Measurements from ENCODE around the gene DNAH9.

The DNAH9 gene

DNA sequence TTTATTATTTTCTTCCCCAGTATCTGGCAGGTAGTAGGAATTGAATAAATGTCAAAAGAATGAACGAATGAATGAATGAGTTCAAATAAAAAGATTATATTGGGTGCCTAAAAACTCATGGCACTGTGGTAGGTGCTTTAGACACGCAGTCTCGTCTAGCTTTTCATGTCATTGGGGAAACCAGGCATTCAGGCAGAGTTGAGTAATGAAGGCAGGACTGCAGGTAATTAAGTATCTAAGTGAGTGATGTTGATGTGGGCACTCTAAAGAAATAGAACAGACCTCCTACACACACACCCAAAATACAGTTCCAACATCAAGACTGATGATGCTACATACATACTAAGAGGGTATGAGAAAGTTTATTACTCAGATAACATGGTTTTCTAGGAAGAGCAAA lies 302.4 kb downstream of the DNAH9 start:
- Histone ChIP-seq H3K79me2 (ENCODE audit: insufficient read depth, low read length) (no peaks in the 10 kb centered on the region), H3K27ac (ENCODE audit: low read length) (no peak overlapping the region), H3K36me3 (ENCODE audit: insufficient read depth, low read length) (no peaks in the 10 kb centered on the region), H4K20me1 (ENCODE audit: insufficient read depth, low read length) (no peaks in the 10 kb centered on the region), H3K27me3 (ENCODE audit: insufficient read depth, low read length, poor library complexity) (no peaks in the 10 kb centered on the region), H3K4me2 (ENCODE audit: insufficient read depth, low read length) (no peak overlapping the region), H2AFZ (ENCODE audit: low read depth, low read length) (no peak overlapping the region), H3K9me3 (ENCODE audit: insufficient read depth, low read length, severe bottlenecking) (no peaks in the 10 kb centered on the region), H3K4me3 (ENCODE audit: low read depth in 1 of 2, low read length in 2 of 2) (no peak overlapping the region), H3K4me1 (ENCODE audit: insufficient read depth, low read length) (no peaks in the 10 kb centered on the region), H3K9ac (ENCODE audit: low read depth, low read length) (no peak overlapping the region)
- TF ChIP-seq EZH2 (IDR thresholded peaks at IDR 0.05; ENCODE audit: borderline replicate concordance, low read depth, low read length, severe bottlenecking) = no peak
- TF ChIP-seq, protein P1, sequence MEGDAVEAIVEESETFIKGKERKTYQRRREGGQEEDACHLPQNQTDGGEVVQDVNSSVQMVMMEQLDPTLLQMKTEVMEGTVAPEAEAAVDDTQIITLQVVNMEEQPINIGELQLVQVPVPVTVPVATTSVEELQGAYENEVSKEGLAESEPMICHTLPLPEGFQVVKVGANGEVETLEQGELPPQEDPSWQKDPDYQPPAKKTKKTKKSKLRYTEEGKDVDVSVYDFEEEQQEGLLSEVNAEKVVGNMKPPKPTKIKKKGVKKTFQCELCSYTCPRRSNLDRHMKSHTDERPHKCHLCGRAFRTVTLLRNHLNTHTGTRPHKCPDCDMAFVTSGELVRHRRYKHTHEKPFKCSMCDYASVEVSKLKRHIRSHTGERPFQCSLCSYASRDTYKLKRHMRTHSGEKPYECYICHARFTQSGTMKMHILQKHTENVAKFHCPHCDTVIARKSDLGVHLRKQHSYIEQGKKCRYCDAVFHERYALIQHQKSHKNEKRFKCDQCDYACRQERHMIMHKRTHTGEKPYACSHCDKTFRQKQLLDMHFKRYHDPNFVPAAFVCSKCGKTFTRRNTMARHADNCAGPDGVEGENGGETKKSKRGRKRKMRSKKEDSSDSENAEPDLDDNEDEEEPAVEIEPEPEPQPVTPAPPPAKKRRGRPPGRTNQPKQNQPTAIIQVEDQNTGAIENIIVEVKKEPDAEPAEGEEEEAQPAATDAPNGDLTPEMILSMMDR (IDR thresholded peaks at IDR 0.05; ENCODE audit: borderline replicate concordance, extremely low read depth, low read length, poor library complexity, severe bottlenecking) = no peak
- DNase-seq (no peak), ATAC-seq (ENCODE audit: insufficient read depth, low read depth) (no peak)

GRCh38 chr17:11901931-11902330 lies 303.7 kb downstream of the DNAH9 start:
- Histone ChIP-seq H3K9me3 (ENCODE audit: insufficient read depth, low read length, severe bottlenecking) (no peaks in the 10 kb centered on the region), H3K9ac (ENCODE audit: low read depth, low read length) (no peak overlapping the region), H4K20me1 (ENCODE audit: insufficient read depth, low read length) (no peaks in the 10 kb centered on the region), H3K27me3 (ENCODE audit: insufficient read depth, low read length, poor library complexity) (no peaks in the 10 kb centered on the region), H3K36me3 (ENCODE audit: insufficient read depth, low read length) (no peaks in the 10 kb centered on the region), H3K79me2 (ENCODE audit: insufficient read depth, low read length) (no peaks in the 10 kb centered on the region), H3K27ac (ENCODE audit: low read length) (no peak overlapping the region), H3K4me3 (ENCODE audit: low read depth in 1 of 2, low read length in 2 of 2) (no peak overlapping the region), H2AFZ (ENCODE audit: low read depth, low read length) (no peak overlapping the region), H3K4me2 (ENCODE audit: insufficient read depth, low read length) (no peak overlapping the region), H3K4me1 (ENCODE audit: insufficient read depth, low read length) (no peaks in the 10 kb centered on the region)
- TF ChIP-seq, protein P1 (IDR thresholded peaks at IDR 0.05; ENCODE audit: borderline replicate concordance, extremely low read depth, low read length, poor library complexity, severe bottlenecking) = no peak
- ATAC-seq (ENCODE audit: insufficient read depth, low read depth) = no peak
- DNase-seq = no peak

DNA sequence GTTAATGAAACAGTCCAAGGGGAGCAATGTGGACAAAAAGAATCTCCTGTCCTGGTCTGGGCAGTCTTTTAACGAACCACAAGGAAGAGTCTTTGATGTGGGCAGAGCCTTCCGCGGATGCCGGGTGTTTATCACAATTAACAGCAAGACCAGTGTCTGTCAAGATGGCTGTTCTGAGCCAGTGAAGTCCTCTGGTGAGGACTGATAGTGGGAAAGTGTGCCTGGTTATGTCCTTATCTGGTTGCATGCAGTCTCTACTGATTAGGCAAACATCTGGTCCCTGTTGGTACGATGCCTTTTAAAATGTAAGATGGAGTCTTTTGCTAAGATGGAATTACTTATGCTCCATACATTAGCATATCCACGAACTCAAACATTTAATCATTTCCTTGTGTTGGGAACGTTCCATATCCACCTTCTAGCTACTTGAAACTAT lies 310.5 kb downstream of the DNAH9 start:
- no peak for ATAC-seq (ENCODE audit: insufficient read depth, low read depth)
- Histone ChIP-seq H3K79me2 (ENCODE audit: insufficient read depth, low read length) (no peaks in the 10 kb centered on the region), H3K4me2 (ENCODE audit: insufficient read depth, low read length) (no peak overlapping the region), H3K36me3 (ENCODE audit: insufficient read depth, low read length) (no peaks in the 10 kb centered on the region), H3K4me3 (ENCODE audit: low read depth in 1 of 2, low read length in 2 of 2) (no peak overlapping the region), H2AFZ (ENCODE audit: low read depth, low read length) (no peak overlapping the region), H3K9ac (ENCODE audit: low read depth, low read length) (no peak overlapping the region), H4K20me1 (ENCODE audit: insufficient read depth, low read length) (no peaks in the 10 kb centered on the region), H3K27me3 (ENCODE audit: insufficient read depth, low read length, poor library complexity) (no peaks in the 10 kb centered on the region), H3K4me1 (ENCODE audit: insufficient read depth, low read length) (no peaks in the 10 kb centered on the region), H3K27ac (ENCODE audit: low read length) (no peak overlapping the region), H3K9me3 (ENCODE audit: insufficient read depth, low read length, severe bottlenecking) (peaks cover 3% of the 10 kb centered on the region)
- TF ChIP-seq EZH2 (IDR thresholded peaks at IDR 0.05; ENCODE audit: borderline replicate concordance, low read depth, low read length, severe bottlenecking) = no peak
- TF ChIP-seq, protein P1 (IDR thresholded peaks at IDR 0.05; ENCODE audit: borderline replicate concordance, extremely low read depth, low read length, poor library complexity, severe bottlenecking) = no peak
- DNase-seq = no peak

GRCh38 chr17:11909348-11909747 lies 311.1 kb downstream of the DNAH9 start:
- no peak for DNase-seq
- H2AFZ ChIP-seq (ENCODE audit: low read depth, low read length) = no peak overlapping the region

More at GRCh38 chr17:11909348-11909747, 311.1 kb downstream of the DNAH9 start:
- no peak overlapping the region for H3K27ac ChIP-seq (ENCODE audit: low read length)
- no peaks in the 10 kb centered on the region for H3K27me3 ChIP-seq (ENCODE audit: insufficient read depth, low read length, poor library complexity)
- H3K9me3 ChIP-seq (ENCODE audit: insufficient read depth, low read length, severe bottlenecking) = peaks cover 3% of the 10 kb centered on the region
- no peaks in the 10 kb centered on the region for H4K20me1 ChIP-seq (ENCODE audit: insufficient read depth, low read length)
- H3K4me3 ChIP-seq (ENCODE audit: low read depth in 1 of 2, low read length in 2 of 2) = no peak overlapping the region
- H3K9ac ChIP-seq (ENCODE audit: low read depth, low read length) = no peak overlapping the region
- no peaks in the 10 kb centered on the region for H3K36me3 ChIP-seq (ENCODE audit: insufficient read depth, low read length)
- no peaks in the 10 kb centered on the region for H3K79me2 ChIP-seq (ENCODE audit: insufficient read depth, low read length)
- ATAC-seq (ENCODE audit: insufficient read depth, low read depth) = no peak
- no peaks in the 10 kb centered on the region for H3K4me1 ChIP-seq (ENCODE audit: insufficient read depth, low read length)
- TF ChIP-seq, protein P1 (IDR thresholded peaks at IDR 0.05; ENCODE audit: borderline replicate concordance, extremely low read depth, low read length, poor library complexity, severe bottlenecking) = peak; percentile 24
- no peak for TF ChIP-seq EZH2 (IDR thresholded peaks at IDR 0.05; ENCODE audit: borderline replicate concordance, low read depth, low read length, severe bottlenecking)
- no peak overlapping the region for H3K4me2 ChIP-seq (ENCODE audit: insufficient read depth, low read length)

All from DND-41 (cell line).